SK-N-SH (cell line): ENCODE measurements around the gene MYO3A. TPM values are rescaled to one million over a fixed set of nuclear protein-coding genes. Genes with fewer than 3 reads are reported as not detected.

Source experiments
- CTCF ChIA-PET: fragments of 300-600, 350-600 bp; formaldehyde crosslinking; extraction: SDS; loops from one replicate; lab custom pipeline; 2021; lab: Yijun Ruan, JAX
- POLR2A ChIA-PET: fragments of 350-600 bp; sonication (Branson Sonifier 250); formaldehyde crosslinking; extraction: SDS; loops from one replicate; lab custom pipeline; 2020; ENCODE audit warnings: antibody characterized with exemption, inconsistent platforms; lab: Yijun Ruan, JAX
- DNase-seq: peaks from one replicate; pipeline ENCODE4 v3.0.0; 2012
- H2AFZ ChIP-seq: fragments of 200-600 bp; sonication (generic); 2 replicates; pipeline ENCODE4 v1.8.1; 2016; ENCODE audit warnings: antibody characterized with exemption, mild to moderate bottlenecking, low read depth
- H3F3A ChIP-seq: fragments of 200-600 bp; sonication (generic); replicated peaks from 2 replicates; pipeline ENCODE3; 2016; ENCODE audit warnings: antibody characterized with exemption, mild to moderate bottlenecking; ENCODE audit not compliant: insufficient read depth
- H3K27ac ChIP-seq, 2 experiments: fragments of 200-500 bp in 1 of 2; fragments of 200-600 bp in 1 of 2; sonication (Bioruptor generic) in 1 of 2; sonication (generic), shearing (Covaris generic) in 1 of 2; 2 replicates each; pipeline versions ENCODE4 v1.5.1 to v1.6.1; 2014 to 2016; ENCODE audit warnings: low read depth in 2 of 2, inconsistent platforms in 1 of 2, low read length in 1 of 2, mild to moderate bottlenecking in 1 of 2, mixed read lengths in 1 of 2
- H3K27me3 ChIP-seq: fragments of 200-600 bp; sonication (generic), shearing (Covaris generic); 2 replicates; pipeline ENCODE4 v1.6.1; 2016; ENCODE audit warnings: mixed run types; ENCODE audit not compliant: insufficient read depth
- H3K36me3 ChIP-seq, 2 experiments: fragments of 200-500 bp in 1 of 2; fragments of 200-600 bp in 1 of 2; sonication (Bioruptor generic) in 1 of 2; sonication (generic) in 1 of 2; replicated peaks in 1 of 2; 2 replicates each; pipeline versions ENCODE3 to v1.5.1; 2014 to 2016; ENCODE audit warnings: low read length in 1 of 2, mild to moderate bottlenecking in 1 of 2; ENCODE audit not compliant: insufficient read depth in 2 of 2, control insufficient read depth in 1 of 2
- H3K4me1 ChIP-seq, 2 experiments: fragments of 200-500 bp in 1 of 2; fragments of 200-600 bp in 1 of 2; sonication (Bioruptor generic) in 1 of 2; sonication (generic), shearing (Covaris generic) in 1 of 2; 2 replicates each; pipeline versions ENCODE4 v1.5.1 to v1.6.1; 2014 to 2016; ENCODE audit warnings: low read depth in 1 of 2, low read length in 1 of 2, mixed run types in 1 of 2; ENCODE audit not compliant: insufficient read depth in 2 of 2, control insufficient read depth in 1 of 2
- H3K4me2 ChIP-seq: fragments of 200-600 bp; sonication (generic), shearing (Covaris generic); 2 replicates; pipeline ENCODE4 v1.6.1; 2017; ENCODE audit warnings: mixed run types
- H3K4me3 ChIP-seq, 2 experiments: fragments of 200-500 bp in 1 of 2; fragments of 200-600 bp in 1 of 2; sonication (Bioruptor generic) in 1 of 2; sonication (generic), shearing (Covaris generic) in 1 of 2; 2 replicates each; pipeline versions ENCODE4 v1.5.1 to v1.8.1; 2014 to 2016; ENCODE audit warnings: low read depth in 2 of 2, inconsistent platforms in 1 of 2, low read length in 1 of 2, mild to moderate bottlenecking in 1 of 2, mixed read lengths in 1 of 2, moderate library complexity in 1 of 2
- H3K79me2 ChIP-seq: fragments of 200-600 bp; sonication (generic); 2 replicates; pipeline ENCODE4 v1.8.1; 2017; ENCODE audit warnings: mild to moderate bottlenecking; ENCODE audit not compliant: insufficient read depth
- H3K9ac ChIP-seq: fragments of 200-600 bp; sonication (generic); 2 replicates; pipeline ENCODE4 v1.6.1; 2017; ENCODE audit warnings: mixed run types
- H3K9me2 ChIP-seq: fragments of 200-600 bp; sonication (generic); 2 replicates; pipeline ENCODE4 v1.6.1; 2017; ENCODE audit warnings: mixed run types
- H3K9me3 ChIP-seq: fragments of 200-600 bp; sonication (generic); 2 replicates; pipeline ENCODE4 v1.6.1; 2017; ENCODE audit warnings: mixed run types, mild to moderate bottlenecking, moderate library complexity
- H4K20me1 ChIP-seq: fragments of 200-600 bp; sonication (generic); 2 replicates; pipeline ENCODE4 v1.6.1; 2017; ENCODE audit warnings: mild to moderate bottlenecking, mixed run types; ENCODE audit not compliant: insufficient read depth
- CHD2 ChIP-seq: fragments of 150-350 bp; IDR thresholded peaks from 2 replicates; pipeline ENCODE4 v1.6.1; 2018; ENCODE audit warnings: low read length; ENCODE audit not compliant: partially characterized antibody
- CTCF ChIP-seq: fragments of 200-600 bp; sonication (generic); IDR thresholded peaks from 2 replicates; pipeline ENCODE4 v1.6.1; 2017; ENCODE audit warnings: antibody characterized with exemption, mild to moderate bottlenecking, moderate library complexity
- EZH2phosphoT487 ChIP-seq: fragments of 200-600 bp; sonication (generic); IDR thresholded peaks from 2 replicates; pipeline ENCODE4 v1.6.1; 2017; ENCODE audit warnings: low read depth, mixed run types, mild to moderate bottlenecking, antibody characterized with exemption, moderate library complexity, borderline replicate concordance
- GABPA ChIP-seq: IDR thresholded peaks from 2 replicates; pipeline ENCODE4 v1.4.0; 2012; ENCODE audit warnings: low read depth, mild to moderate bottlenecking
- GATA2 ChIP-seq: sonication (generic); formaldehyde crosslinking; IDR thresholded peaks from 2 replicates; pipeline ENCODE4 v1.5.0; 2020; ENCODE audit warnings: mild to moderate bottlenecking, missing genetic modification reagents
- JUND ChIP-seq: IDR thresholded peaks from 2 replicates; pipeline ENCODE4 v1.4.0; 2012
- MAX ChIP-seq: IDR thresholded peaks from 2 replicates; pipeline ENCODE4 v1.4.0; 2012; ENCODE audit warnings: low read depth
- NFIC ChIP-seq: IDR thresholded peaks from 2 replicates; pipeline ENCODE4 v1.4.0; 2012; ENCODE audit warnings: borderline replicate concordance
- PBX3 ChIP-seq: IDR thresholded peaks from 2 replicates; pipeline ENCODE4; 2012
- RAD21 ChIP-seq: IDR thresholded peaks from 2 replicates; pipeline ENCODE4 v1.6.1; 2012; ENCODE audit warnings: mild to moderate bottlenecking, low read length
- RFX5 ChIP-seq: IDR thresholded peaks from 2 replicates; pipeline ENCODE4 v1.6.1; 2012; ENCODE audit warnings: mild to moderate bottlenecking, improper control_type of control experiment, low read length
- RXRA ChIP-seq: IDR thresholded peaks from 2 replicates; pipeline ENCODE4 v1.4.0; 2012; ENCODE audit warnings: low read depth, mild to moderate bottlenecking, borderline replicate concordance
- SIN3A ChIP-seq: IDR thresholded peaks from 2 replicates; pipeline ENCODE4 v1.6.1; 2012; ENCODE audit warnings: low read depth, mild to moderate bottlenecking, low read length, moderate library complexity, borderline replicate concordance
- SMC3 ChIP-seq: IDR thresholded peaks from 2 replicates; pipeline ENCODE4 v1.6.1; 2012; ENCODE audit warnings: low read depth, low read length, improper control_type of control experiment
- TAF1 ChIP-seq: IDR thresholded peaks from 2 replicates; pipeline ENCODE4 v1.6.1; 2012; ENCODE audit warnings: low read depth, mild to moderate bottlenecking, low read length, moderate library complexity, borderline replicate concordance
- TCF12 ChIP-seq: IDR thresholded peaks from 2 replicates; pipeline ENCODE4 v1.4.0; 2012
- YY1 ChIP-seq: IDR thresholded peaks from 2 replicates; pipeline ENCODE4 v1.4.0; 2012; ENCODE audit warnings: low read depth, mild to moderate bottlenecking
- ZBTB33 ChIP-seq: IDR thresholded peaks from 2 replicates; pipeline ENCODE4 v1.4.0; 2012; ENCODE audit warnings: low read depth, borderline replicate concordance
- WGBS: methylation state at CpG from one replicate; pipeline ENCODE4 v1.1.6; 2017; ENCODE audit warnings: low lambda C conversion rate; 5-methylcytosine and 5-hydroxymethylcytosine counted together
- polyA plus RNA-seq, 3 experiments: library from polyadenylated mRNA; depleted of rRNA; stranded (reverse); fragments of >200 nt; gene quantifications; 2 replicates each; pipeline ENCODE4 v1.2.3, GENCODE V29; 2012

MYO3A gene
- polyA plus RNA-seq, 1 of the 3 experiments (the other 2 are of a cell fraction): not detected

GRCh38 chr10:25912866-25913265 lies 21.2 kb upstream of the MYO3A start:
- Histone ChIP-seq H3K4me3 (no peak overlapping the region), H3K9ac (no peak overlapping the region), H3K4me1 (no peaks in the 10 kb centered on the region), H3K9me3 (no peaks in the 10 kb centered on the region), H4K20me1 (no peaks in the 10 kb centered on the region), H3K4me2 (no peak overlapping the region), H3K79me2 (no peaks in the 10 kb centered on the region), H2AFZ (no peak overlapping the region), H3K9me2 (no peaks in the 10 kb centered on the region), H3K36me3 (no peaks in the 10 kb centered on the region), H3F3A (no peaks in the 10 kb centered on the region), H3K27me3 (no peaks in the 10 kb centered on the region), H3K27ac (no peak overlapping the region)
- WGBS: 0% methylated on average over 2 of the region's 2 CpGs
- ChIA-PET POLR2A (no interaction called here), CTCF (no interaction called here)
- TF ChIP-seq PBX3 (no peak), GATA2 (no peak), SIN3A (no peak), MAX (no peak), SMC3 (no peak), EZH2phosphoT487 (no peak), JUND (no peak), CTCF (no peak), GABPA (no peak), RFX5 (no peak), ZBTB33 (no peak)
- no peak for DNase-seq

GRCh38 chr10:25914776-25915175 lies 19.3 kb upstream of the MYO3A start:
- CTCF ChIA-PET: no interaction called here
- no peak for TF ChIP-seq NFIC
- TF ChIP-seq CHD2: no peak
- no peak for TF ChIP-seq TCF12
- TF ChIP-seq RXRA: no peak
- TF ChIP-seq RAD21: no peak
- TF ChIP-seq YY1: no peak
- TF ChIP-seq PBX3: no peak
- no peak for TF ChIP-seq TAF1
- no peak for TF ChIP-seq ZBTB33
- Histone ChIP-seq H3K9ac (no peak overlapping the region), H3K9me2 (no peaks in the 10 kb centered on the region), H4K20me1 (no peaks in the 10 kb centered on the region), H3K4me3 (no peak overlapping the region), H3K4me2 (no peak overlapping the region), H3K4me1 (no peaks in the 10 kb centered on the region), H2AFZ (no peak overlapping the region), H3F3A (no peaks in the 10 kb centered on the region), H3K36me3 (no peaks in the 10 kb centered on the region), H3K27me3 (no peaks in the 10 kb centered on the region), H3K9me3 (no peaks in the 10 kb centered on the region), H3K27ac (no peak overlapping the region), H3K79me2 (no peaks in the 10 kb centered on the region)
- WGBS: 11% methylated on average over 2 of the region's 2 CpGs
- no peak for DNase-seq
- POLR2A ChIA-PET: no interaction called here
